Kidney glomerular epithelial cell (primary cell): ENCODE results near the gene KLK2.

Experiments
- DNase-seq: peaks from one replicate; lab custom pipeline; 2025; lab: John Stamatoyannopoulos, UW

The KLK2 gene

DNA sequence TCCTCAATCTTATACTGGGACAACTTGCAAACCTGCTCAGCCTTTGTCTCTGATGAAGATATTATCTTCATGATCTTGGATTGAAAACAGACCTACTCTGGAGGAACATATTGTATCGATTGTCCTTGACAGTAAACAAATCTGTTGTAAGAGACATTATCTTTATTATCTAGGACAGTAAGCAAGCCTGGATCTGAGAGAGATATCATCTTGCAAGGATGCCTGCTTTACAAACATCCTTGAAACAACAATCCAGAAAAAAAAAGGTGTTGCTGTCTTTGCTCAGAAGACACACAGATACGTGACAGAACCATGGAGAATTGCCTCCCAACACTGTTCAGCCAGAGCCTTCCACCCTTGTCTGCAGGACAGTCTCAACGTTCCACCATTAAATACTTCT lies 22.5 kb upstream of the KLK2 start:
- DNase-seq: no peak

DNA sequence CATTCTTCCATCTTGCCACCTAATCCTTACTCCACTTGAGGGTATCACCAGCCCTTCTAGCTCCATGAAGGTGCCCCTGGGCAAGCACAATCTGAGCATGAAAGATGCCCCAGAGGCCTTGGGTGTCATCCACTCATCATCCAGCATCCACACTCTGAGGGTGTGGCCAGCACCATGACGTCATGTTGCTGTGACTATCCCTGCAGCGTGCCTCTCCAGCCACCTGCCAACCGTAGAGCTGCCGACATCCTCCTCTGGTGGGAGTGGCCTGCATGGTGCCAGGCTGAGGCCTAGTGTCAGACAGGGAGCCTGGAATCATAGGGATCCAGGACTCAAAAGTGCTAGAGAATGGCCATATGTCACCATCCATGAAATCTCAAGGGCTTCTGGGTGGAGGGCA lies 21.6 kb upstream of the KLK2 start:
- no peak for DNase-seq

DNA sequence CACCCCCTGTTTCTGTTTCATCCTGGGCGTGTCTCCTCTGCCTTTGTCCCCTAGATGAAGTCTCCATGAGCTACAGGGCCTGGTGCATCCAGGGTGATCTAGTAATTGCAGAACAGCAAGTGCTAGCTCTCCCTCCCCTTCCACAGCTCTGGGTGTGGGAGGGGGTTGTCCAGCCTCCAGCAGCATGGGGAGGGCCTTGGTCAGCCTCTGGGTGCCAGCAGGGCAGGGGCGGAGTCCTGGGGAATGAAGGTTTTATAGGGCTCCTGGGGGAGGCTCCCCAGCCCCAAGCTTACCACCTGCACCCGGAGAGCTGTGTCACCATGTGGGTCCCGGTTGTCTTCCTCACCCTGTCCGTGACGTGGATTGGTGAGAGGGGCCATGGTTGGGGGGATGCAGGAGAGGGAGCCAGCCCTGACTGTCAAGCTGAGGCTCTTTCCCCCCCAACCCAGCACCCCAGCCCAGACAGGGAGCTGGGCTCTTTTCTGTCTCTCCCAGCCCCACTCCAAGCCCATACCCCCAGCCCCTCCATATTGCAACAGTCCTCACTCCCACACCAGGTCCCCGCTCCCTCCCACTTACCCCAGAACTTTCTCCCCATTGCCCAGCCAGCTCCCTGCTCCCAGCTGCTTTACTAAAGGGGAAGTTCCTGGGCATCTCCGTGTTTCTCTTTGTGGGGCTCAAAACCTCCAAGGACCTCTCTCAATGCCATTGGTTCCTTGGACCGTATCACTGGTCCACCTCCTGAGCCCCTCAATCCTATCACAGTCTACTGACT lies 18.4 kb upstream of the KLK2 start, which contains the start of gene KLK3:
TSS of gene KLK3 (plus strand) at position 280 of the 775 bp plus-strand sequence. CDS start at position 321, 41 bp downstream.
- DNase-seq: no peak

DNA sequence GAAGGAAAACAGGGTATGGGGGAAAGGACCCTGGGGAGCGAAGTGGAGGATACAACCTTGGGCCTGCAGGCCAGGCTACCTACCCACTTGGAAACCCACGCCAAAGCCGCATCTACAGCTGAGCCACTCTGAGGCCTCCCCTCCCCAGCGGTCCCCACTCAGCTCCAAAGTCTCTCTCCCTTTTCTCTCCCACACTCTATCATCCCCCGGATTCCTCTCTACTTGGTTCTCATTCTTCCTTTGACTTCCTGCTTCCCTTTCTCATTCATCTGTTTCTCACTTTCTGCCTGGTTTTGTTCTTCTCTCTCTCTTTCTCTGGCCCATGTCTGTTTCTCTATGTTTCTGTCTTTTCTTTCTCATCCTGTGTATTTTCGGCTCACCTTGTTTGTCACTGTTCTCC lies 15.9 kb upstream of the KLK2 start:
- DNase-seq: no peak

DNA sequence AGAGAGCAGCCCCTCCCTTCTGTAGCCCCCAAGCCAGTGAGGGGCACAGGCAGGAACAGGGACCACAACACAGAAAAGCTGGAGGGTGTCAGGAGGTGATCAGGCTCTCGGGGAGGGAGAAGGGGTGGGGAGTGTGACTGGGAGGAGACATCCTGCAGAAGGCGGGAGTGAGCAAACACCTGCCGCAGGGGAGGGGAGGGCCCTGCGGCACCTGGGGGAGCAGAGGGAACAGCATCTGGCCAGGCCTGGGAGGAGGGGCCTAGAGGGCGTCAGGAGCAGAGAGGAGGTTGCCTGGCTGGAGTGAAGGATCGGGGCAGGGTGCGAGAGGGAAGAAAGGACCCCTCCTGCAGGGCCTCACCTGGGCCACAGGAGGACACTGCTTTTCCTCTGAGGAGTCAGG lies 14.4 kb upstream of the KLK2 start:
- no peak for DNase-seq

DNA sequence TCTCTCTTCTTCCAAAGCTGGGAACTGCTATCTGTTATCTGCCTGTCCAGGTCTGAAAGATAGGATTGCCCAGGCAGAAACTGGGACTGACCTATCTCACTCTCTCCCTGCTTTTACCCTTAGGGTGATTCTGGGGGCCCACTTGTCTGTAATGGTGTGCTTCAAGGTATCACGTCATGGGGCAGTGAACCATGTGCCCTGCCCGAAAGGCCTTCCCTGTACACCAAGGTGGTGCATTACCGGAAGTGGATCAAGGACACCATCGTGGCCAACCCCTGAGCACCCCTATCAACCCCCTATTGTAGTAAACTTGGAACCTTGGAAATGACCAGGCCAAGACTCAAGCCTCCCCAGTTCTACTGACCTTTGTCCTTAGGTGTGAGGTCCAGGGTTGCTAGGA lies 13.4 kb upstream of the KLK2 start:
- DNase-seq: no peak

DNA sequence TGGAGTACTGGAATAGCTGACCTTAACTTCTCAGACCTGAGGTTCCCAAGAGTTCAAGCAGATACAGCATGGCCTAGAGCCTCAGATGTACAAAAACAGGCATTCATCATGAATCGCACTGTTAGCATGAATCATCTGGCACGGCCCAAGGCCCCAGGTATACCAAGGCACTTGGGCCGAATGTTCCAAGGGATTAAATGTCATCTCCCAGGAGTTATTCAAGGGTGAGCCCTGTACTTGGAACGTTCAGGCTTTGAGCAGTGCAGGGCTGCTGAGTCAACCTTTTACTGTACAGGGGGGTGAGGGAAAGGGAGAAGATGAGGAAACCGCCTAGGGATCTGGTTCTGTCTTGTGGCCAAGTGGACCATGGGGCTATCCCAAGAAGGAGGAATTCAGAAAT lies 12.2 kb upstream of the KLK2 start:
- no peak for DNase-seq

DNA sequence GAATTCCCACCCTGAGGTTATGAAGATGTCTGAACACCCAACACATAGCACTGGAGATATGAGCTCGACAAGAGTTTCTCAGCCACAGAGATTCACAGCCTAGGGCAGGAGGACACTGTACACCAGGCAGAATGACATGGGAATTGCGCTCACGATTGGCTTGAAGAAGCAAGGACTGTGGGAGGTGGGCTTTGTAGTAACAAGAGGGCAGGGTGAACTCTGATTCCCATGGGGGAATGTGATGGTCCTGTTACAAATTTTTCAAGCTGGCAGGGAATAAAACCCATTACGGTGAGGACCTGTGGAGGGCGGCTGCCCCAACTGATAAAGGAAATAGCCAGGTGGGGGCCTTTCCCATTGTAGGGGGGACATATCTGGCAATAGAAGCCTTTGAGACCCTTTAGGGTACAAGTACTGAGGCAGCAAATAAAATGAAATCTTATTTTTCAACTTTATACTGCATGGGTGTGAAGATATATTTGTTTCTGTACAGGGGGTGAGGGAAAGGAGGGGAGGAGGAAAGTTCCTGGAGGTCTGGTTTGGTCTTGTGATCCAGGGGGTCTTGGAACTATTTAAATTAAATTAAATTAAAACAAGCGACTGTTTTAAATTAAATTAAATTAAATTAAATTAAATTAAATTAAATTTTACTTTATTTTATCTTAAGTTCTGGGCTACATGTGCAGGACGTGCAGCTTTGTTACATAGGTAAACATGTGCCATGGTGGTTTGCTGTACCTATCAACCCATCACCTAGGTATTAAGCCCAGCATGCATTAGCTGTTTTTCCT lies 11.5 kb upstream of the KLK2 start:
- DNase-seq: no peak

DNA sequence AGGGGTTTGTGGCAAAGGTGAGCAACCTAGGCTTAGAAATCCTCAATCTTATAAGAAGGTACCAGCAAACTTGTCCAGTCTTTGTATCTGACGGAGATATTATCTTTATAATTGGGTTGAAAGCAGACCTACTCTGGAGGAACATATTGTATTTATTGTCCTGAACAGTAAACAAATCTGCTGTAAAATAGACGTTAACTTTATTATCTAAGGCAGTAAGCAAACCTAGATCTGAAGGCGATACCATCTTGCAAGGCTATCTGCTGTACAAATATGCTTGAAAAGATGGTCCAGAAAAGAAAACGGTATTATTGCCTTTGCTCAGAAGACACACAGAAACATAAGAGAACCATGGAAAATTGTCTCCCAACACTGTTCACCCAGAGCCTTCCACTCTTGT lies 3.8 kb upstream of the KLK2 start:
- no peak for DNase-seq

DNA sequence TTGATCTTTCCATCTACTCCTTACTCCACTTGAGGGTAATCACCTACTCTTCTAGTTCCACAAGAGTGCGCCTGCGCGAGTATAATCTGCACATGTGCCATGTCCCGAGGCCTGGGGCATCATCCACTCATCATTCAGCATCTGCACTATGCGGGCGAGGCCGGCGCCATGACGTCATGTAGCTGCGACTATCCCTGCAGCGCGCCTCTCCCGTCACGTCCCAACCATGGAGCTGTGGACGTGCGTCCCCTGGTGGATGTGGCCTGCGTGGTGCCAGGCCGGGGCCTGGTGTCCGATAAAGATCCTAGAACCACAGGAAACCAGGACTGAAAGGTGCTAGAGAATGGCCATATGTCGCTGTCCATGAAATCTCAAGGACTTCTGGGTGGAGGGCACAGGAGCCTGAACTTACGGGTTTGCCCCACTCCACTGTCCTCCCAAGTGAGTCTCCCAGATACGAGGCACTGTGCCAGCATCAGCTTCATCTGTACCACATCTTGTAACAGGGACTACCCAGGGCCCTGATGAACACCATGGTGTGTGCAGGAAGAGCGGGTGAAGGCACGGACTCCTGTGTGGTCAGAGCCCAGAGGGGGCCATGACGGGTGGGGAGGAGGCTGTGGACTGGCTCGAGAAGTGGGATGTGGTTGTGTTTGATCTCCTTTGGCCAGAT lies 2.7 kb upstream of the KLK2 start:
- no peak for DNase-seq

DNA sequence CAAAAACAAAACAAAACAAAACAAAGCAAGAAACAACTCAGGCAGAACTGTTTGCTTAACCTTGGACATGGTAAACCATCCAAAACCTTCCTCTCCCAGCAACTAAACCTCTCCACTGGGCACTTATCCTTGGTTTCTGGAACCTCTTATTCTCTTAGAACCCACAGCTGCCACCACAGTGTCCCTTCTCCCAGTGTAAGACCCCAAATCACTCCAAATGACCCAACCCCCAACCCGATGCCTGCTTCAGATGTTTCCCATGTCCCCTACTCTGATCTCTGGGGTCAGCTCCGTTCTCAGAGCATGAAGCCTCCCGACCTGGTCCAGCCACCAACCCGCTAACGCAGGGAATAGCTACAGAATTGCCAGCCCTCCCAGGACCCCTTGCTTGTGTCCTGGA lies 972 bp downstream of the KLK2 start:
- DNase-seq: no peak

DNA sequence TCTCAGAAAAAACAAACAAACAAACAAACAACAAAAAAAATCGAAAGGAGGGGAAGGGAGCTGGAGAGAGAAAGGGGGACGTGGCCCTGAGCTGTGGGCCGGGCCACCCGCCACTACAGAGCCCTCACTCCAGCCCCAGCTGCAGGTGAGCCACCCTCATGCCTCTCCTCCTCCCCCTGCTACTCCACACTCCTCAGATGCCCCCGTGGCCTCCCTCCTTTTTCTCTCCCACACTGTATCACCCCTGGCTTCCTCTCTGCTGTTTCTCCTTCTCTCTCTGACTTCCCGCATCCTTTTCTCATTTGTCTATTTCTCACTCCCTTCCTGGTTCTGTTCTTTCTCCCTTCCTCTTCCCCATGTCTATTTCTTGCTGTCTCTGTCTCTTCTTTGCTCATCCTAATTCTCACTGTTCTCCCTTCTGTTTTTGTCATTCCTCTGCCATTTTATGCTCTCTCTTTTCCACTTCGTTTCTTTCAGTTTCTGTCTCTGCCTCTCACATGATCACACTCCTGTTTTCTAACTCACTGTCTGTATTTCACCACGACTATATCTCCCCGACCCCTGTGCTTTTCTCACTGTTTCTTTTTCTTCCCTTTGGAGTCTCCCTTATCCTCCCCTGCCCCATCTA lies 2.7 kb downstream of the KLK2 start:
- DNase-seq: no peak

DNA sequence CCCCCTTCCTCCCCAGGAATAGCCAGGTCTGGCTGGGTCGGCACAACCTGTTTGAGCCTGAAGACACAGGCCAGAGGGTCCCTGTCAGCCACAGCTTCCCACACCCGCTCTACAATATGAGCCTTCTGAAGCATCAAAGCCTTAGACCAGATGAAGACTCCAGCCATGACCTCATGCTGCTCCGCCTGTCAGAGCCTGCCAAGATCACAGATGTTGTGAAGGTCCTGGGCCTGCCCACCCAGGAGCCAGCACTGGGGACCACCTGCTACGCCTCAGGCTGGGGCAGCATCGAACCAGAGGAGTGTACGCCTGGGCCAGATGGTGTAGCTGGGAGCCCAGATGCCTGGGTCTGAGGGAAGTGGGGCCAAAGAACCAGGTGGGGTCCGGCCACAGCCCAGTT lies 3.2 kb downstream of the KLK2 start:
- no peak for DNase-seq

DNA sequence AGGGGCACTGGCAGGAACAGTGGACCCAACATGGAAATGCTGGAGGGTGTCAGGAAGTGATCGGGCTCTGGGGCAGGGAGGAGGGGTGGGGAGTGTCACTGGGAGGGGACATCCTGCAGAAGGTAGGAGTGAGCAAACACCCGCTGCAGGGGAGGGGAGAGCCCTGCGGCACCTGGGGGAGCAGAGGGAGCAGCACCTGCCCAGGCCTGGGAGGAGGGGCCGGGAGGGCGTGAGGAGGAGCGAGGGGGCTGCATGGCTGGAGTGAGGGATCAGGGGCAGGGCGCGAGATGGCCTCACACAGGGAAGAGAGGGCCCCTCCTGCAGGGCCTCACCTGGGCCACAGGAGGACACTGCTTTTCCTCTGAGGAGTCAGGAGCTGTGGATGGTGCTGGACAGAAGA lies 4.1 kb downstream of the KLK2 start:
- no peak for DNase-seq

DNA sequence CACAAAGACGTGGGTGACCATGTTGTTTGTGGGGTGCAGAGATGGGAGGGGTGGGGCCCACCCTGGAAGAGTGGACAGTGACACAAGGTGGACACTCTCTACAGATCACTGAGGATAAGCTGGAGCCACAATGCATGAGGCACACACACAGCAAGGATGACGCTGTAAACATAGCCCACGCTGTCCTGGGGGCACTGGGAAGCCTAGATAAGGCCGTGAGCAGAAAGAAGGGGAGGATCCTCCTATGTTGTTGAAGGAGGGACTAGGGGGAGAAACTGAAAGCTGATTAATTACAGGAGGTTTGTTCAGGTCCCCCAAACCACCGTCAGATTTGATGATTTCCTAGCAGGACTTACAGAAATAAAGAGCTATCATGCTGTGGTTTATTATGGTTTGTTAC lies 5.6 kb downstream of the KLK2 start:
- no peak for DNase-seq

DNA sequence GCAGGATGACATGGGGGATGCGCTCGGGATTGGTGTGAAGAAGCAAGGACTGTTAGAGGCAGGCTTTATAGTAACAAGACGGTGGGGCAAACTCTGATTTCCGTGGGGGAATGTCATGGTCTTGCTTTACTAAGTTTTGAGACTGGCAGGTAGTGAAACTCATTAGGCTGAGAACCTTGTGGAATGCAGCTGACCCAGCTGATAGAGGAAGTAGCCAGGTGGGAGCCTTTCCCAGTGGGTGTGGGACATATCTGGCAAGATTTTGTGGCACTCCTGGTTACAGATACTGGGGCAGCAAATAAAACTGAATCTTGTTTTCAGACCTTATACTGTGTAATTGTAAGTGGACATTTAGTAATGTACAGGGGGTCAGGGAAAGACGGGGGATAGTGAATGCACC lies 7.0 kb downstream of the KLK2 start:
- no peak for DNase-seq

DNA sequence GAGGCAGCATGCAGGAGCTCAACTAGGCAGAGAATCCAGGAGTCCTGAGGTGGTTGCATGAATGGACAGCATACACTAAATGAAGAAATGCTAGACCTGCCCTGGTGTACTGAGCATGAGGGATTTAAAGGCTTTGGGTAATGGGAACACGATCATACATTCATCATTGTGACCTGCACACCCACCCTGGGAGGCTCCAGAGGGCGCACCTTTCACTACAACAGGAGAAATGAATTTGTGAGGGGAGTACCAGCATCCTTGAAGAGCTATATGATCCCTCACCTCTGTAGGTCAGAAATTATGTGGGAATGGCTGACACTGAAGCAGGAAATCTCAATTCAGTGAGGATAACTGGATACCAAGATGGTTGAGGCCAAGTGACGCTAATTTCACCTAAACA lies 8.9 kb downstream of the KLK2 start:
- no peak for DNase-seq

DNA sequence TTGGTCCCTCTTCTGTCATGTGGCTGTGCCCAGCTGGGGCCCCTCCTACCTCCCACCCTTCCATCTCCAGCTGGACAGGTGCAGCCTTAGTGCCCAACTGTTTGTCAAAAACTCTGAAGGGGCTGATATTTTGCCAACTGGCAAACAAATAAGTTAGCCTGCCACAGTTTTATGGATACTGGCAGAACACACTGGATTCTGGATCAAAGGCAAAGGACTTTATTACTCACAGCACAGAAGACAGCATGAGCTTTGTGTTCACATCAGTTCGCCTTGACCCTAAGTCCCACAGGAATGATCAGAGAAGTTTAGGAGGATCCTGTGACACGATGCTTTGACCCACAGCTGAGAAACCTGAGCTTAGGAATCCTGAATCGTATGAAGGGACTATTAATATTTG lies 16.4 kb downstream of the KLK2 start:
- no peak for DNase-seq

DNA sequence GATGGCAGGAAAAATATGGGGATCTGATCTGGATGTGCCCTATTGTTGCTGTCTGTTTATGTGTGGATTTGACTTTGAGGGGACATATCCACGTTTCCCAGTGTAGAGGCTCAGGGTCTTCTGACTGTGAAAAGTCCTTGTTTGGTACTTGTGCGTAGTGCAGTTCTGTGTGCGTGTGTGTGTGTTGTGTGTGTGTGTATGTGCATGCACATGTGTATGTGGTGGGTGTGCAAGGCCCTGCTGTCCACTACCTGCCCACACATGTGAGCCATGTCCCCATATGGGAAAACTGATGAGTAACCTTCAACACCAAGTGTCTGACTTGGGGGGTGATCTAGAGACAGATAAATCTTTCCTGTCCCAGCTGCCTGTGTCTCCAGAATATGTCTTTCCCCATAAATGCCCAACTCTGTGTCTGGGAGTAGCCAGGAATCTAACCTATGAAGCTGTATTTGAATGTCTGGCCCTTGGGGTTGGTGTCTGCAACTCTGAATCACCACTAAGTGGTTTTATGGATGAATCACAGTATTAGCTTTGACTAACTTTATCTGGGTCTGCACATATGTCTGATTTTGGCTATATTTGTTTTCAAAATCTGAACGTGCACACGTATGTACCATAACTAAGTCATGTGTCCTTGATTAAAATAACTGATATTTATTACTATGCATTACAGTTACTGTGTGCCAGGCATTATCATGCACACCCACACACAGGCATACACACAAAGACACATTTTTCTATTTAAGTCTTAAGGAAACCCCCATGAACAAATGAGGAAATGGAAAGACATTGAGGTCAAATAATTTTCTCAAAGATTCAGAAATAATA lies 17.4 kb downstream of the KLK2 start:
- DNase-seq: peak; percentile 64

DNA sequence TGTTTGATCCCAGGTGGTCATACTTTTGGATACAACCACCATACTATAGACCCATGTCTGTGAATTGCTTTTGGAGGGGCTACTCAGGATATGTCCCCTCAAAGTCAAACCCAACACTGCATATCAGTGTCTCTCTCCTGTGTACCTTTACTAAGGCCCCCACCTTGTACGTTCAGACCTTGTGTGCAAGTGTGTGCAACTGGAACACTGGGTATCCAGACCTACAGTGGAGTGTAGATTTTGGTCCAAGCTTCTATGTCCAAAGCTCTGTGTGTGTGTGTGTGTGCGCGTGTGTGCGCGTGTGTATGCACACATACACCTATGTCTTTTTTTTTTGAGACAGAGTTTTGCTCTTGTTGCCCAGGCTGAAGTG lies 18.0 kb downstream of the KLK2 start:
- DNase-seq: no peak

DNA sequence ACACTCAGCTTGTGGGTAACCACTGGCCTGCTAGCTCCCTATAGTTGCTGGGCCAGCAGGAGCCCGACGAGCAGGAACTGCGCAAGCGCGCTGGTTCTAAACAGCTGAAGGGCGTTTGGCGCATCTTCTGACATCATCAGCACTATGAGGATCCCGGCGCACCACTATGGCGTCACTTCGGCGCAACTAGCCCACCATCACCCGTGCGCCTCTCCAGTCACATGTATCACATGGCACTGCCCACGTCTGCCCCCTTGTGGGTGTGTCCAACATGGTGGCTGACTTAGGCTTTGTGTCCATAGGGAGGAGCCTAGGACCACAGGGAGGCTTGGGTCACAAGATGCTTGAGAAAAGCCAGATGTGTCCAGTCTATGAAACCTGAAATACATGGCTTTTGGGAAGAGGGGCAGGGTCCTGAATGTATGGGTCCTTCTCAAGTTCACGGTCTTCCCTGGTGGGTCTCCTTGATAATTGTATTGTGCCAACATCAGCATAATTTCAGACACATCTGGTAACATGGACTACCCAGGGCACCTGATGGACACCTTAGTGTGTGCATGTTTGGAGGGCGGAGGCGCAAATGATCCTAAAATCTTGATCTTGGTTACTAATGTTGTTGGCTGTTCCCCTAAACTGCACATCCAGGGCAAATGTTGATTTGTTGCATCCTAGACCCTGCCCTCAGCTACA lies 20.0 kb downstream of the KLK2 start:
- no peak for DNase-seq
